Activated T-helper 17 cell treated with anti-CD3 and anti-CD28 coated beads, Interleukin-2, amount 50 U/mL, for 72 hours (primary cell): Measurements from ENCODE around the gene MAST2. TPM values are rescaled to one million over a fixed set of nuclear protein-coding genes. Genes with fewer than 3 reads are reported as not detected.

Source experiments
- ATAC-seq: fragments of 150-1000 bp; cut with Tn5 transposase; replicated peaks from 2 replicates; pipeline ENCODE4 v1.10.0; 2021; ENCODE audit warnings: mild to moderate bottlenecking, moderate library complexity
- H3K27ac Mint-ChIP-seq: one replicate; pipeline ENCODE4 v1.8.0; 2022; ENCODE audit warnings: mixed read lengths
- H3K27me3 Mint-ChIP-seq: one replicate; pipeline ENCODE4 v1.8.0; 2022; ENCODE audit warnings: mixed read lengths
- H3K36me3 Mint-ChIP-seq: one replicate; pipeline ENCODE4 v1.8.0; 2022; ENCODE audit warnings: low read depth, mild to moderate bottlenecking, mixed read lengths
- H3K4me1 Mint-ChIP-seq: one replicate; pipeline ENCODE4 v1.8.0; 2022; ENCODE audit warnings: mixed read lengths
- H3K4me3 Mint-ChIP-seq: one replicate; pipeline ENCODE4 v1.8.0; 2022; ENCODE audit warnings: mild to moderate bottlenecking, mixed read lengths
- H3K9me3 Mint-ChIP-seq: one replicate; pipeline ENCODE4 v1.8.0; 2022; ENCODE audit warnings: mixed read lengths
- total RNA-seq, 2 donors: library from RNA; stranded (reverse); gene quantifications; one replicate each; pipeline ENCODE4 v1.2.3, GENCODE V29; 2022

MAST2 gene
- total RNA-seq, 2 donors from 2014 or later = 24.4 to 29.8 TPM

GRCh38 chr1:46021046-46021996 is 217.9 kb downstream of the MAST2 start:
- no peaks in the 10 kb centered on the region for H3K9me3 Mint-ChIP-seq
- no peaks in the 10 kb centered on the region for H3K27me3 Mint-ChIP-seq
- H3K36me3 Mint-ChIP-seq = no peaks in the 10 kb centered on the region
- H3K4me3 Mint-ChIP-seq = no peak overlapping the region
- H3K27ac Mint-ChIP-seq = no peak overlapping the region
- H3K4me1 Mint-ChIP-seq = no peaks in the 10 kb centered on the region
- ATAC-seq = no peak

DNA sequence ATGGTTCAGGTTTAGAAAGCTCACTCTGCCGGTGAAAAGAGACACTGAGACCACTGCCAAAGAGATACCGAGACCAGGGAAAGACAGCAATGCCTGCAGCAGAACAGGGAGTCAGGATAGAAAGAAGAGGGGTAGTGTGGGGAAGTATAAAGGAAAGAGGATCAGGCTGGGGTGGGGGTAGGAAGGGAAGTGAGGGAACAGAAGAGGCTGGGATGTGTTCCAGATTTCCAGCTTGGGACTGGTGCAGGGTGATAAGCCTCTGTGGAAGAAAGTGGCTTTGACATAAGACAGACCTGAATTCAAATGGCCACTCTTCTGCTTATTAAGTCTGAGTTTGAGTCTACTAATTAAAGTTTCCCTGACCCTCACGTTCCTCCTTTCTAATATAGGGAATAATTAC is 223.1 kb downstream of the MAST2 start:
- H3K36me3 Mint-ChIP-seq = no peaks in the 10 kb centered on the region

GRCh38 chr1:46027788-46028573 is 224.6 kb downstream of the MAST2 start:
- ATAC-seq = no peak
- Mint-ChIP-seq H3K27me3 (no peaks in the 10 kb centered on the region), H3K36me3 (no peaks in the 10 kb centered on the region), H3K4me3 (no peak overlapping the region), H3K9me3 (no peaks in the 10 kb centered on the region), H3K4me1 (no peaks in the 10 kb centered on the region), H3K27ac (no peak overlapping the region)

More for the DNA sequence above, 223.1 kb downstream of the MAST2 start:
- Mint-ChIP-seq H3K27ac (peak overlapping the region; percentile 1), H3K4me3 (no peak overlapping the region), H3K9me3 (no peaks in the 10 kb centered on the region), H3K4me1 (no peaks in the 10 kb centered on the region), H3K27me3 (no peaks in the 10 kb centered on the region)
- no peak for ATAC-seq

DNA sequence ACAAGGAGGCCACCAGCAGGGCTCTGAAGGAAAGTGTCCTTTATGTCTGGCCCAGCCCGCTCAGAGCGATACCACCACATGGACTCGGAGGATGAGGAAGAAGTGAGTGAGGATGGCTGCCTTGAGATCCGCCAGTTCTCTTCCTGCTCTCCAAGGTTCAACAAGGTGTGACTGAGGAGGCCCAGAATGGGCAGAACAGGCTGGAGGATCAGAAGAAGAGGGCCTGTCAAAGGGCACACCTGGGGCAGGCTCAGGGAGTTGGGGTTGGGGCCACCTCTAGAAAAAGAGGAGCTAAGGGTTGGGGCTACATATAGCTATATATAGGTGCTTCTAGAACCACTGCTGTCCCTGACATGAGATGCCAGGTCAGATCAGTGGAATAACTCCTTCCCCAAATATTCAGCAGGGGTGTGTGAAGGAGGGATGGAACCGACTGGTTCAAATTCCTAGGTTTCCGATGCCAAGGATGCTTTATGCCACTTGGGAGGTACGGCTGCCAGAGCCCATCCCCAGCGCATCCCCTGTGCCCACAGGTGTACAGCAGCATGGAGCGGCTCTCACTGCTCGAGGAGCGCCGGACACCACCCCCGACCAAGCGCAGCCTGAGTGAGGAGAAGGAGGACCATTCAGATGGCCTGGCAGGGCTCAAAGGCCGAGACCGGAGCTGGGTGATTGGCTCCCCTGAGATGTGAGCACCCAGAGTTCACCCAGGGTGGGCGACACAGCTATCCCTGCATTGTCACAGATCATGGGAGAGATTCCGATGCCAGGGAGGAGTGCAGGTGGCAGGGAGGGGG is 226.9 kb downstream of the MAST2 start:
- Mint-ChIP-seq H3K4me1 (no peaks in the 10 kb centered on the region), H3K4me3 (no peak overlapping the region), H3K27me3 (no peaks in the 10 kb centered on the region), H3K36me3 (no peaks in the 10 kb centered on the region), H3K9me3 (no peaks in the 10 kb centered on the region), H3K27ac (no peak overlapping the region)
- ATAC-seq = no peak

DNA sequence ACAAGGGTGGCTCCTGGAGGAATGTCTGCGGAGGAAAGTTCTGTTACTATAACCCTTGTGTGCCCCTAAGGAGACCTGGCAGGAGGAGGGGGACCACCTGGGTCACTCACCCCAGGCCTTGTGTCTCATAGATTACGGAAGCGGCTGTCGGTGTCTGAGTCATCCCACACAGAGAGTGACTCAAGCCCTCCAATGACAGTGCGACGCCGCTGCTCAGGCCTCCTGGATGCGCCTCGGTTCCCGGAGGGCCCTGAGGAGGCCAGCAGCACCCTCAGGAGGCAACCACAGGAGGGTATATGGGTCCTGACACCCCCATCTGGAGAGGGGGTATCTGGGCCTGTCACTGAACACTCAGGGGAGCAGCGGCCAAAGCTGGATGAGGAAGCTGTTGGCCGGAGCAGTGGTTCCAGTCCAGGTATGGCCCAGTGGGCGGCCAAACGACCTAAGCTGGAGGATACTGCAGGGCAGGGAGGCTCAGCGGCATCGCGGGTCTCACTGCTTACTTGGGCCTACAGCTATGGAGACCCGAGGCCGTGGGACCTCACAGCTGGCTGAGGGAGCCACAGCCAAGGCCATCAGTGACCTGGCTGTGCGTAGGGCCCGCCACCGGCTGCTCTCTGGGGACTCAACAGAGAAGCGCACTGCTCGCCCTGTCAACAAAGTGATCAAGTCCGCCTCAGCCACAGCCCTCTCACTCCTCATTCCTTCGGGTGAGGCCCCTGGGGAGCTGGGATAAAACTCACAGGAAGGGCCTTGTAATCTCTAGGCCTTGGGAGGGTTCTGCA is 227.7 kb downstream of the MAST2 start:
- Mint-ChIP-seq H3K36me3 (no peaks in the 10 kb centered on the region), H3K27ac (no peak overlapping the region), H3K9me3 (no peaks in the 10 kb centered on the region), H3K27me3 (no peaks in the 10 kb centered on the region), H3K4me1 (no peaks in the 10 kb centered on the region), H3K4me3 (no peak overlapping the region)
- peak; percentile 49 for ATAC-seq

DNA sequence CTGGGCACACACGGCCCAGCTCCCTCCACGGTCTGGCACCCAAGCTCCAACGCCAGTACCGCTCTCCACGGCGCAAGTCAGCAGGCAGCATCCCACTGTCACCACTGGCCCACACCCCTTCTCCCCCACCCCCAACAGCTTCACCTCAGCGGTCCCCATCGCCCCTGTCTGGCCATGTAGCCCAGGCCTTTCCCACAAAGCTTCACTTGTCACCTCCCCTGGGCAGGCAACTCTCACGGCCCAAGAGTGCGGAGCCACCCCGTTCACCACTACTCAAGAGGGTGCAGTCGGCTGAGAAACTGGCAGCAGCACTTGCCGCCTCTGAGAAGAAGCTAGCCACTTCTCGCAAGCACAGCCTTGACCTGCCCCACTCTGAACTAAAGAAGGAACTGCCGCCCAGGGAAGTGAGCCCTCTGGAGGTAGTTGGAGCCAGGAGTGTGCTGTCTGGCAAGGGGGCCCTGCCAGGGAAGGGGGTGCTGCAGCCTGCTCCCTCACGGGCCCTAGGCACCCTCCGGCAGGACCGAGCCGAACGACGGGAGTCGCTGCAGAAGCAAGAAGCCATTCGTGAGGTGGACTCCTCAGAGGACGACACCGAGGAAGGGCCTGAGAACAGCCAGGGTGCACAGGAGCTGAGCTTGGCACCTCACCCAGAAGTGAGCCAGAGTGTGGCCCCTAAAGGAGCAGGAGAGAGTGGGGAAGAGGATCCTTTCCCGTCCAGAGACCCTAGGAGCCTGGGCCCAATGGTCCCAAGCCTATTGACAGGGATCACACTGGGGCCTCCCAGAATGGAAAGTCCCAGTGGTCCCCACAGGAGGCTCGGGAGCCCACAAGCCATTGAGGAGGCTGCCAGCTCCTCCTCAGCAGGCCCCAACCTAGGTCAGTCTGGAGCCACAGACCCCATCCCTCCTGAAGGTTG is 231.4 kb downstream of the MAST2 start:
- Mint-ChIP-seq H3K36me3 (no peaks in the 10 kb centered on the region), H3K4me3 (no peak overlapping the region), H3K4me1 (no peaks in the 10 kb centered on the region), H3K27ac (no peak overlapping the region), H3K27me3 (no peaks in the 10 kb centered on the region), H3K9me3 (no peaks in the 10 kb centered on the region)
- no peak for ATAC-seq

DNA sequence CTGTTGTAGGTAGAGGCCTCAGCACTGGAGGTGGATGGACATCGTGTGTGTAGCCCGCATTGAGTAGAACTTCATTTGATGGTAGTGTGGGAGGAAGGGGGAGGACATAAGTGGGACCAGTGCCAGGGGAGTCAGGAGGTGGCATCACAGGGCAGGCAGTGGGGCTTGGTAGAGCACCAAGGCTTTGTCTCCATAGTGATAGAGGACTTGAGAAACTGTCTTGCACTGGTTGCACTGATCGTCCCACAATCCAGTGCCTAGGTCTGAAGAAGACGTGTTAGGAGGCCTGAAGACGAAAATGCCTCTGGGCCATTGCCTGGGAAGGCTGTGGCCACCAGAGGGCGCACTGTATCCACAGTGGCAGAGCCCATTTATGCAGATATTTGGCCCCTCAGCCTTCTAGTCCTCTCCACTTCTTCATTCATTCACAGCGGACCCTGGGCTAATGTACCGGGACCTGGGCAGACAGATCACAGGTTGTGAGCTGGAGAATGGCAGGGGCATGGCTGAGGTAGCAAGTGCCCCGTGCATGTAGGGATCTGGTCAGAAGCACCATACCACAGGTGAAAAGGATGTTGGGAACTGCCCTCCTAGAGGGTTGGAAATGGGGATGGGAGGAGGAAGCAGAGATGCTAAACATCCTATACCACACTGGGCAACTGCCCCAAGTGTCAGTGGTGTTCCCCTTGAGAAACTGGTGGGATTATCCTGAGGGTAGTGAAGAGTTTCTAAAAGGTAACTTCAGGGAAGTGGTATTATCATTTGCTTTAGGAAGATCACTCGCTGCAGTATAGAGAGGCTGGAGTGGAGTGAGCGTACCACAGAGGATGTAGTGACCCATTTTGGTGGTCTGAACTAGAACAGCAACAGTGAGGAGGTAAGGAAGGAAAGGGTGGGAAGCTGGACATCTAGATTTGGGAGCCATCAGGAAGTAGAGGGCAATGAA is 233.8 kb downstream of the MAST2 start:
- Mint-ChIP-seq H3K9me3 (no peaks in the 10 kb centered on the region), H3K4me3 (no peak overlapping the region), H3K4me1 (no peaks in the 10 kb centered on the region), H3K27ac (no peak overlapping the region), H3K36me3 (no peaks in the 10 kb centered on the region), H3K27me3 (no peaks in the 10 kb centered on the region)
- peak; percentile 79 for ATAC-seq

- H3K4me1 Mint-ChIP-seq = no peaks in the 10 kb centered on the region
- no peak overlapping the region for H3K27ac Mint-ChIP-seq
- H3K9me3 Mint-ChIP-seq = no peaks in the 10 kb centered on the region
- ATAC-seq = no peak
- peaks cover 2% of the 10 kb centered on the region for H3K27me3 Mint-ChIP-seq
- no peak overlapping the region for H3K4me3 Mint-ChIP-seq
- H3K36me3 Mint-ChIP-seq = no peaks in the 10 kb centered on the region
Observed at GRCh38 chr1:46039571-46040052, 236.2 kb downstream of the MAST2 start.

DNA sequence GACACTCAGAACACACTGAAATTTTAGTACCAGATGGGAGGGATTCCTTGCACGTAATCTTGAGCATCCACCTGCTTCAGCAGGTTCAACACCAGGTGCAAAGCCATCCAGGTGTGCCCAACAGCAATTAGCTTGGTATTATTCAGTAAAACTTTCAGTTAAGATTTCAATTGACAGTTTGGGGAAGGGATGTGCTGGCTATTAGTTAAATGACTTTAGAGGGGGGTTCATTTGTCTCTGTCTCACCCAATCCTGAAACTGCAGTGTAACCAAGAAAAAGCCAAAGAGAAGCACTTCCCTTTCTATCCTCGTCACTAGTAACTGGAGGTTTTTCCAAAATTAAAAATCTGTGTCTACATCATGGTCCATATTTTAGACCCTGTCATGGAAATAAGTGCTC is 238.1 kb downstream of the MAST2 start:
- Mint-ChIP-seq H3K4me1 (no peaks in the 10 kb centered on the region), H3K36me3 (no peaks in the 10 kb centered on the region), H3K27ac (no peak overlapping the region), H3K27me3 (peaks cover 3% of the 10 kb centered on the region), H3K9me3 (no peaks in the 10 kb centered on the region), H3K4me3 (no peak overlapping the region)
- ATAC-seq = no peak

- no peak for ATAC-seq
- no peak overlapping the region for H3K4me3 Mint-ChIP-seq
- no peaks in the 10 kb centered on the region for H3K4me1 Mint-ChIP-seq
- no peaks in the 10 kb centered on the region for H3K9me3 Mint-ChIP-seq
- H3K27me3 Mint-ChIP-seq = peaks cover 3% of the 10 kb centered on the region
- no peaks in the 10 kb centered on the region for H3K36me3 Mint-ChIP-seq
- no peak overlapping the region for H3K27ac Mint-ChIP-seq
Observed at GRCh38 chr1:46041974-46042373, 238.6 kb downstream of the MAST2 start.

DNA sequence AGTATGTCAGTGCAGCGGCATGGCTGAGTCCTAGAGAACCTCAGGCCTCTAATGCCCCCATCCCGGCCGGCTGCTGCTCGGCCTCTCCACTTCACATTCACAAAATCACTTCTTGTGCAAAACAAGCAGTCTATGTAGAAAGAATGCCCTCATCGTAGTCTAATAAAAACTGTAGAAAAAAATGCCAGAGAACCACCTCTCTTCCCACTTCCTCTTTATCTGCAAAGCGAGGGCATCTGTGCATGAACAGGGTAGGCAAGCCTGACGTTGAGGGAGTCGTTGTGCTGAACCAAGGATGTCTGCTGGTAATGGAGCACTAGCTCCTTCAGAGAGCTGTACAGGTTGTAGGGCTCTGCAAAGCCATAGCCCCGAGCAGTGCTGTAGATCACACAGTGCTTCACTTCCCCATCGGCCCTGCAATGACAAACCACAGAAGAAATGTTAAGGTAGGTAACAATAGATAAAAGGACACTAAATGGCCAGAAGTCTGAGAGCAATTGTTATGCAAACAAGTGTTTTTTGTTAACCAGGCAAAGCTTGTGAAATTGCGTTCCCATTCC is 240.1 kb downstream of the MAST2 start:
- H3K9me3 Mint-ChIP-seq = no peaks in the 10 kb centered on the region
- no peaks in the 10 kb centered on the region for H3K36me3 Mint-ChIP-seq
- peaks cover 4% of the 10 kb centered on the region for H3K27me3 Mint-ChIP-seq
- H3K4me3 Mint-ChIP-seq = no peak overlapping the region
- H3K27ac Mint-ChIP-seq = peak overlapping the region; percentile 28
- no peak for ATAC-seq
- no peaks in the 10 kb centered on the region for H3K4me1 Mint-ChIP-seq

DNA sequence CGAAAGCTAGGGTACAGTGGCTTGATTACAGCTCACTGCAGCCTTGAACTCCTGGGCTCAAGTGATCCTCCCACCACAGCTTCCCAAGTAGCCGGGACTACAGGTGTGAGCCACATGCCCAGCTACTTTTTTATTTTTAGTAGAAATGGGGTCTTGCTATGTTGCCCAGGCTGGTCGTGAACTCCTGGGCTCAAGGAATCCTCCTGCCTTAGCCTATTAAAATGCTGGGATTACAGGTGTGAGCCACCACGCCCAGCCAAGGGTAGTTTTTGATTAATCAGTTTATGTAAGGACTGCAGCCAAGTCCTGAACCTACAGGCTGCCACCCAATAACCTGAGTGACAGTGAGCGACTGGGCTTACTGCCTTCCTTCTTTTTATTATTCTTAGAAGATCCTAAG is 240.7 kb downstream of the MAST2 start:
- H3K4me3 Mint-ChIP-seq = no peak overlapping the region
- ATAC-seq = no peak
- H3K9me3 Mint-ChIP-seq = no peaks in the 10 kb centered on the region
- no peaks in the 10 kb centered on the region for H3K4me1 Mint-ChIP-seq
- H3K27me3 Mint-ChIP-seq = peaks cover 6% of the 10 kb centered on the region
- H3K36me3 Mint-ChIP-seq = no peaks in the 10 kb centered on the region
- no peak overlapping the region for H3K27ac Mint-ChIP-seq
